WTC11 (cell line): Measurements from ENCODE around the gene CPHXL. TPM values are rescaled to one million over a fixed set of nuclear protein-coding genes. Genes with fewer than 3 reads are reported as not detected.

Source experiments
- ATAC-seq: fragments of 200-7000 bp; cut with Tn5 transposase; 2 replicates; pipeline ENCODE4 v1.10.0; 2021; ENCODE audit warnings: mild to moderate bottlenecking, moderate library complexity
- CTCF ChIA-PET: fragments of 300-600 bp; sonication (Branson Sonifier 250); formaldehyde crosslinking; loops from one replicate; lab custom pipeline; 2021; ENCODE audit warnings: antibody characterized with exemption; lab: Charles Lee
- POLR2A ChIA-PET: fragments of 350-600 bp; sonication (Branson Sonifier 250); formaldehyde crosslinking; loops from one replicate; lab custom pipeline; 2021; ENCODE audit warnings: antibody characterized with exemption; lab: Charles Lee
- DNase-seq: peaks from one replicate; pipeline ENCODE4 v3.0.0; 2021; ENCODE audit warnings: low spot score
- H3K27ac Mint-ChIP-seq: 2 replicates; pipeline ENCODE4 v1.8.0; 2021; ENCODE audit warnings: mixed read lengths
- H3K27me3 Mint-ChIP-seq: 2 replicates; pipeline ENCODE4 v1.8.0; 2021; ENCODE audit warnings: low read depth, mild to moderate bottlenecking, moderate library complexity, mixed read lengths
- H3K36me3 Mint-ChIP-seq: 2 replicates; pipeline ENCODE4 v1.8.0; 2021; ENCODE audit warnings: mixed read lengths
- H3K4me1 Mint-ChIP-seq: 2 replicates; pipeline ENCODE4 v1.8.0; 2022; ENCODE audit warnings: mixed read lengths
- H3K4me3 Mint-ChIP-seq: 2 replicates; pipeline ENCODE4 v1.8.0; 2021; ENCODE audit warnings: mild to moderate bottlenecking, moderate library complexity, mixed read lengths
- H3K9me3 Mint-ChIP-seq: 2 replicates; pipeline ENCODE4 v1.8.0; 2021; ENCODE audit warnings: mixed read lengths
- CBFB ChIP-seq: sonication (generic); formaldehyde crosslinking; IDR thresholded peaks from 2 replicates; pipeline ENCODE4 v1.8.1; 2022; ENCODE audit warnings: mild to moderate bottlenecking, low read depth, missing genetic modification reagents
- CREB1 ChIP-seq: sonication (generic); formaldehyde crosslinking; IDR thresholded peaks from 2 replicates; pipeline ENCODE4 v1.8.0; 2023; ENCODE audit warnings: mild to moderate bottlenecking, missing genetic modification reagents
- E2F4 ChIP-seq: sonication (generic); formaldehyde crosslinking; IDR thresholded peaks from 2 replicates; pipeline ENCODE4 v1.8.1; 2022; ENCODE audit warnings: low read depth, mild to moderate bottlenecking, moderate library complexity, missing genetic modification reagents, borderline replicate concordance
- GABPB1 ChIP-seq: sonication (generic); formaldehyde crosslinking; IDR thresholded peaks from 2 replicates; pipeline ENCODE4 v1.8.1; 2023; ENCODE audit warnings: mild to moderate bottlenecking, missing genetic modification reagents
- GRHL2 ChIP-seq: fragments of 250-450 bp; sonication (Bioruptor Pico); IDR thresholded peaks from 2 replicates; pipeline ENCODE4 v1.8.0; 2022; ENCODE audit warnings: mild to moderate bottlenecking, moderate library complexity; ENCODE audit not compliant: insufficient replicate concordance, severe bottlenecking
- JUN ChIP-seq: sonication (generic); formaldehyde crosslinking; IDR thresholded peaks from 2 replicates; pipeline ENCODE4 v1.8.0; 2023; ENCODE audit warnings: mild to moderate bottlenecking, missing genetic modification reagents
- MAX ChIP-seq: sonication (generic); formaldehyde crosslinking; IDR thresholded peaks from 2 replicates; pipeline ENCODE4 v1.8.0; 2022; ENCODE audit warnings: mild to moderate bottlenecking, missing genetic modification reagents
- MYBL2 ChIP-seq: sonication (generic); formaldehyde crosslinking; IDR thresholded peaks from 2 replicates; pipeline ENCODE4 v1.8.1; 2023; ENCODE audit warnings: mild to moderate bottlenecking, moderate library complexity, missing genetic modification reagents
- NR1H2 ChIP-seq: sonication (generic); formaldehyde crosslinking; IDR thresholded peaks from 2 replicates; pipeline ENCODE4 v1.9.0; 2021; ENCODE audit warnings: mild to moderate bottlenecking, moderate library complexity, missing genetic modification reagents
- NR2C2 ChIP-seq: sonication (generic); formaldehyde crosslinking; IDR thresholded peaks from 2 replicates; pipeline ENCODE4 v1.8.0; 2022; ENCODE audit warnings: mild to moderate bottlenecking, missing genetic modification reagents
- OVOL2 ChIP-seq: fragments of 250-450 bp; sonication (Bioruptor Pico); IDR thresholded peaks from 2 replicates; pipeline ENCODE4 v1.9.0; 2021; ENCODE audit warnings: mild to moderate bottlenecking, borderline replicate concordance
- PREB ChIP-seq: sonication (generic); formaldehyde crosslinking; IDR thresholded peaks from 2 replicates; pipeline ENCODE4 v1.8.1; 2022; ENCODE audit warnings: mild to moderate bottlenecking, missing genetic modification reagents, moderate library complexity, borderline replicate concordance
- TEAD4 ChIP-seq: sonication (generic); formaldehyde crosslinking; IDR thresholded peaks from 2 replicates; pipeline ENCODE4 v1.8.0; 2022; ENCODE audit warnings: mild to moderate bottlenecking, missing genetic modification reagents
- ZMAT4 ChIP-seq: fragments of 250-450 bp; sonication (Bioruptor Pico); IDR thresholded peaks from 2 replicates; pipeline ENCODE4 v1.9.0; 2021; ENCODE audit warnings: mild to moderate bottlenecking
- ZNF219 ChIP-seq: sonication (generic); formaldehyde crosslinking; IDR thresholded peaks from 2 replicates; pipeline ENCODE4 v1.8.0; 2023; ENCODE audit warnings: missing genetic modification reagents, mild to moderate bottlenecking, borderline replicate concordance
- ZNF232 ChIP-seq: sonication (generic); formaldehyde crosslinking; IDR thresholded peaks from 2 replicates; pipeline ENCODE4 v1.8.0; 2022; ENCODE audit warnings: mild to moderate bottlenecking, missing genetic modification reagents
- ZNF263 ChIP-seq: sonication (generic); formaldehyde crosslinking; IDR thresholded peaks from 2 replicates; pipeline ENCODE4 v1.8.1; 2022; ENCODE audit warnings: low read depth, mild to moderate bottlenecking, moderate library complexity, missing genetic modification reagents
- ZNF317 ChIP-seq: sonication (generic); formaldehyde crosslinking; IDR thresholded peaks from 2 replicates; pipeline ENCODE4 v1.8.1; 2023; ENCODE audit warnings: low read depth, mild to moderate bottlenecking, moderate library complexity, missing genetic modification reagents, borderline replicate concordance
- ZNF425 ChIP-seq: fragments of 250-450 bp; sonication (Bioruptor Pico); conservative IDR thresholded peaks from 2 replicates; pipeline ENCODE4 v1.9.0; 2021; ENCODE audit warnings: mild to moderate bottlenecking
- ZNF671 ChIP-seq: fragments of 250-450 bp; sonication (Bioruptor Pico); IDR thresholded peaks from 2 replicates; pipeline ENCODE4 v1.8.0; 2021; ENCODE audit warnings: mild to moderate bottlenecking
- total RNA-seq: library from RNA; stranded (reverse); gene quantifications from 3 replicates; pipeline ENCODE4 v1.2.3, GENCODE V29; 2021
- TF ChIP-seq, protein P1 (sequence below): fragments of 250-450 bp; sonication (Bioruptor Pico); IDR thresholded peaks from 2 replicates; pipeline ENCODE4 v1.9.0; 2021; ENCODE audit warnings: moderate library complexity, mild to moderate bottlenecking, inconsistent platforms, borderline replicate concordance
- TF ChIP-seq, protein P2 (sequence below): fragments of 250-450 bp; sonication (Bioruptor Pico); IDR thresholded peaks from 2 replicates; pipeline ENCODE4 v2.1.2; 2022; ENCODE audit warnings: mild to moderate bottlenecking, moderate library complexity
- TF ChIP-seq, protein P3 (sequence below): sonication (generic); formaldehyde crosslinking; IDR thresholded peaks from 2 replicates; pipeline ENCODE4 v1.8.1; 2023; ENCODE audit warnings: mild to moderate bottlenecking, missing genetic modification reagents, moderate library complexity

The CPHXL gene
- total RNA-seq, 1 experiment from 2014 or later, result not detected

DNA sequence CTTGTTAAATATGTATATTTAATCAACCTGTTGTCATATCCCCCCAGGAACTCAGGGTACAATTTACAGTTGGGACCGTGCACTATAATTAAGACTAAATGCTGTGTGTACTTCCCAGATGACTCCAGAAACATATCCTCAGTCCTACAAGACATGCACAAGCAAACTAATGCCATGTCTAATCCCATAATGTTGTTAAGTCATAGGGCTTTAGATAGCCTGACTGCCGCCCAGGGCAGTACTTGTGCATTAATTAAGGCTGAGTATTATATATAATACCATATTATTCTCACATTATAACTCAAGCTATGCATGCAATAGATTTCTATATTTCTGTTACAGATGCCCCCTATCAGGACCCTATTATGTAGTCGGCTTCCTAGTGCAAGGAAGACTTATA is 20.1 kb upstream of the CPHXL start (continued):
- TF ChIP-seq GABPB1 (CRISPR knock-in tag) (no peak), E2F4 (CRISPR knock-in tag) (no peak)

DNA sequence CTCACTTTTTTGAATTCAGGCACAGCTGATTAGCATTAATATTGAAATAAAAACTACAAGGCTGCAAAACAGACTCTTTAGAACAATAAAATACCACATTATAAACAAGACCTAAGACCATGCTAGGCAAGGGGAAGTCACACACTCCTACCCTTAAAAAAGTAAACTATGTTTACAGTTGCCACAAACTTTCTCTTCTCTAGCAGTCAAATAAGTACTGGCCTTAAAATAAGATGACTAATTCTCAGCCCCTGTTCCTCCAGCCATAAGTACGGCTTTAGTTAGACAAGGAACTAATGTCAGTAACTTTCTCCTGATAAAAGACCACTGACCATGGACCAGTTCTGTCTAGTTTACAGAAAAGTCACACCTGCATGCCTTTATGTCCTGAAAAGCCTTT is 19.5 kb upstream of the CPHXL start:
- H3K27me3 Mint-ChIP-seq, result peaks cover 18% of the 10 kb centered on the region
- no peak overlapping the region for H3K27ac Mint-ChIP-seq
- no peak for DNase-seq
- ChIA-PET CTCF (no interaction called here), POLR2A (no interaction called here)
- peaks cover 91% of the 10 kb centered on the region for H3K9me3 Mint-ChIP-seq
- TF ChIP-seq MYBL2 (no peak), NR1H2 (no peak)
- H3K4me1 Mint-ChIP-seq, result no peaks in the 10 kb centered on the region
- no peak overlapping the region for H3K4me3 Mint-ChIP-seq
- ATAC-seq, result no peak
- H3K36me3 Mint-ChIP-seq, result peaks cover 52% of the 10 kb centered on the region

DNA sequence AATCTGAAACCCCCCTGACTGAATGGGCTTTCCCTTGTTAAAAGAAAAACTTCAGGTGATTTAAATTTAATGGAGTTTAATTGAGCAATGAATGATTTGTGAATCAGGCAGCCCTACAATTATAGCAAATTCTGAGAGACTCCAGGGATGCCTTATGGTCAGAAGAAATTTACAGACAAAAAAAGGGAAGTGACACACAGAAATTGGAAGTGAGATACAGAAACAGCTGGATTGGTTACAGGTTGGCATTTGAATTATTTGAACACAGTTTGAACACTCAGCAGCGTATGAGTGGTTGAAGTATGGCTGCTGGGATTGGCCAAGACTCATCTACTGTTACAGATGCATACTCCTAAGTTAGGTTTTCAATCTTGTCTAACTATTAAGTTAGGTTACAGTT is 19.0 kb upstream of the CPHXL start:
- Mint-ChIP-seq H3K9me3 (peaks cover 91% of the 10 kb centered on the region), H3K4me1 (no peaks in the 10 kb centered on the region), H3K27me3 (peaks cover 22% of the 10 kb centered on the region), H3K4me3 (no peak overlapping the region), H3K27ac (no peak overlapping the region), H3K36me3 (peaks cover 53% of the 10 kb centered on the region)
- CTCF ChIA-PET, result no interaction called here
- ATAC-seq, result no peak
- TF ChIP-seq ZNF219 (CRISPR knock-in tag) (no peak), ZNF317 (no peak), NR1H2 (no peak), MAX (CRISPR knock-in tag) (no peak), PREB (CRISPR knock-in tag) (no peak), JUN (CRISPR knock-in tag) (no peak), TEAD4 (no peak), CREB1 (CRISPR knock-in tag) (no peak), ZNF425 (CRISPR knock-in tag) (no peak), ZNF232 (CRISPR knock-in tag) (no peak), NR2C2 (no peak), ZNF671 (CRISPR knock-in tag) (no peak), ZMAT4 (CRISPR knock-in tag) (no peak), ZNF263 (CRISPR knock-in tag) (no peak), CBFB (CRISPR knock-in tag) (no peak), OVOL2 (CRISPR knock-in tag) (no peak), GRHL2 (CRISPR knock-in tag) (no peak)
- TF ChIP-seq, protein P1, sequence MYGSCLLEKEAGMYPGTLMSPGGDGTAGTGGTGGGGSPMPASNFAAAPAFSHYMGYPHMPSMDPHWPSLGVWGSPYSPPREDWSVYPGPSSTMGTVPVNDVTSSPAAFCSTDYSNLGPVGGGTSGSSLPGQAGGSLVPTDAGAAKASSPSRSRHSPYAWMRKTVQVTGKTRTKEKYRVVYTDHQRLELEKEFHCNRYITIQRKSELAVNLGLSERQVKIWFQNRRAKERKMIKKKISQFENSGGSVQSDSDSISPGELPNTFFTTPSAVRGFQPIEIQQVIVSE (CRISPR knock-in tag), result no peak
- TF ChIP-seq, protein P2, sequence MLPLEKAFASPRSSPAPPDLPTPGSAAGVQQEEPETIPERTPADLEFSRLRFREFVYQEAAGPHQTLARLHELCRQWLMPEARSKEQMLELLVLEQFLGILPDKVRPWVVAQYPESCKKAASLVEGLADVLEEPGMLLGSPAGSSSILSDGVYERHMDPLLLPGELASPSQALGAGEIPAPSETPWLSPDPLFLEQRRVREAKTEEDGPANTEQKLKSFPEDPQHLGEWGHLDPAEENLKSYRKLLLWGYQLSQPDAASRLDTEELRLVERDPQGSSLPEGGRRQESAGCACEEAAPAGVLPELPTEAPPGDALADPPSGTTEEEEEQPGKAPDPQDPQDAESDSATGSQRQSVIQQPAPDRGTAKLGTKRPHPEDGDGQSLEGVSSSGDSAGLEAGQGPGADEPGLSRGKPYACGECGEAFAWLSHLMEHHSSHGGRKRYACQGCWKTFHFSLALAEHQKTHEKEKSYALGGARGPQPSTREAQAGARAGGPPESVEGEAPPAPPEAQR (CRISPR knock-in tag), result no peak
- TF ChIP-seq, protein P3, sequence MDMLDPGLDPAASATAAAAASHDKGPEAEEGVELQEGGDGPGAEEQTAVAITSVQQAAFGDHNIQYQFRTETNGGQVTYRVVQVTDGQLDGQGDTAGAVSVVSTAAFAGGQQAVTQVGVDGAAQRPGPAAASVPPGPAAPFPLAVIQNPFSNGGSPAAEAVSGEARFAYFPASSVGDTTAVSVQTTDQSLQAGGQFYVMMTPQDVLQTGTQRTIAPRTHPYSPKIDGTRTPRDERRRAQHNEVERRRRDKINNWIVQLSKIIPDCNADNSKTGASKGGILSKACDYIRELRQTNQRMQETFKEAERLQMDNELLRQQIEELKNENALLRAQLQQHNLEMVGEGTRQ, result no peak
- DNase-seq, result no peak
- POLR2A ChIA-PET, result no interaction called here
